EL (cell line): Measurements from ENCODE around the gene SH3RF2.

Experiments
- DNase-seq: peaks from one replicate; pipeline ENCODE4 v3.0.0-alpha.2; 2016

The SH3RF2 gene

GRCh38 chr5:145921211-145921610 lies 15.2 kb upstream of the SH3RF2 start:
- DNase-seq: peak; percentile 89

- no peak for DNase-seq
Measured at GRCh38 chr5:145922059-145922458, 14.3 kb upstream of the SH3RF2 start.

- DNase-seq: peak; percentile 38
Measured at GRCh38 chr5:145923405-145923804, 13.0 kb upstream of the SH3RF2 start.

GRCh38 chr5:145924849-145925248 lies 11.5 kb upstream of the SH3RF2 start:
- no peak for DNase-seq

GRCh38 chr5:145925353-145925752 lies 11.0 kb upstream of the SH3RF2 start:
- DNase-seq: peak; percentile 96

GRCh38 chr5:145925803-145926202 lies 10.6 kb upstream of the SH3RF2 start:
- peak; percentile 66 for DNase-seq

GRCh38 chr5:145931718-145932117 lies 4.7 kb upstream of the SH3RF2 start:
- peak; percentile 37 for DNase-seq

GRCh38 chr5:145934276-145934675 lies 2.1 kb upstream of the SH3RF2 start:
- DNase-seq: peak; percentile 30

- DNase-seq: peak; percentile 70
Measured at GRCh38 chr5:145937432-145938250, 1.3 kb downstream of the SH3RF2 start.

- no peak for DNase-seq
Measured at GRCh38 chr5:145938776-145939539, 2.6 kb downstream of the SH3RF2 start.

- DNase-seq: no peak
Measured at GRCh38 chr5:145939540-145940065, 3.2 kb downstream of the SH3RF2 start.

GRCh38 chr5:145941096-145941447 lies 4.7 kb downstream of the SH3RF2 start:
- DNase-seq: no peak

- DNase-seq: peak; percentile 72
Measured at GRCh38 chr5:145941448-145942130, 5.2 kb downstream of the SH3RF2 start.

- DNase-seq: no peak
Measured at GRCh38 chr5:145942201-145942600, 5.8 kb downstream of the SH3RF2 start.

GRCh38 chr5:145942749-145943148 lies 6.4 kb downstream of the SH3RF2 start:
- no peak for DNase-seq

- peak; percentile 53 for DNase-seq
Measured at GRCh38 chr5:145943674-145944121, 7.3 kb downstream of the SH3RF2 start.

GRCh38 chr5:145944328-145944727 lies 8.0 kb downstream of the SH3RF2 start:
- DNase-seq: no peak

- DNase-seq: no peak
Measured at GRCh38 chr5:145945620-145946111, 9.3 kb downstream of the SH3RF2 start.

GRCh38 chr5:145946112-145946861 lies 9.9 kb downstream of the SH3RF2 start:
- peak; percentile 97 for DNase-seq

- DNase-seq: no peak
Measured at GRCh38 chr5:145947581-145947980, 11.2 kb downstream of the SH3RF2 start.

GRCh38 chr5:145948047-145948446 lies 11.7 kb downstream of the SH3RF2 start:
- DNase-seq: no peak

GRCh38 chr5:145948921-145949320 lies 12.5 kb downstream of the SH3RF2 start:
- DNase-seq: no peak
